Measurements from ENCODE around the gene MAP3K19.
"Not testable (repeated sequence)": the region's sequence is repeated elsewhere in the genome, so short reads cannot be mapped to it uniquely, and the experiment has no call there.

Gene MAP3K19

DNA sequence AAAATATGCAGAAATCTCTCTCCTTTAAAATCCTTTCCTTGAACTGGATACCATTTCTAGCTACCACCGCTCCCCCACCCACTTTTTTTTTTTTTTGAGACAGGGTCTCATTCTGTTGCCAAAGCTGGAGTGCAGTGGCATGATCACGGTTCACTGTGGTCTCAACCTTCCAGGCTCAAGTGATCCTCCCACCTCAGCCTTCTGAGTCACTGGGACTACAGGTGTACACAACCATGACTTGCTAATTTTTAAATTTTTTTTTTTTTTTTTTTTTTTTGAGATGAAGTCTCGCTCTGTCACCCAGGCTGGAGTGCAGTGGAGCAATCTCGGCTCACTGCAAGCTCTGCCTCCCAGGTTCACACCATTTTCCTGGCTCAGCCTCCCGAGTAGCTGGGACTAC lies 70.1 kb downstream of the MAP3K19 start:
- DNase-seq = not testable (repeated sequence)

GRCh38 chr2:134976074-134976702 lies 71.1 kb downstream of the MAP3K19 start:
- DNase-seq = no peak

- no peak for DNase-seq
Measured at GRCh38 chr2:134975281-134976009, 71.8 kb downstream of the MAP3K19 start.

DNA sequence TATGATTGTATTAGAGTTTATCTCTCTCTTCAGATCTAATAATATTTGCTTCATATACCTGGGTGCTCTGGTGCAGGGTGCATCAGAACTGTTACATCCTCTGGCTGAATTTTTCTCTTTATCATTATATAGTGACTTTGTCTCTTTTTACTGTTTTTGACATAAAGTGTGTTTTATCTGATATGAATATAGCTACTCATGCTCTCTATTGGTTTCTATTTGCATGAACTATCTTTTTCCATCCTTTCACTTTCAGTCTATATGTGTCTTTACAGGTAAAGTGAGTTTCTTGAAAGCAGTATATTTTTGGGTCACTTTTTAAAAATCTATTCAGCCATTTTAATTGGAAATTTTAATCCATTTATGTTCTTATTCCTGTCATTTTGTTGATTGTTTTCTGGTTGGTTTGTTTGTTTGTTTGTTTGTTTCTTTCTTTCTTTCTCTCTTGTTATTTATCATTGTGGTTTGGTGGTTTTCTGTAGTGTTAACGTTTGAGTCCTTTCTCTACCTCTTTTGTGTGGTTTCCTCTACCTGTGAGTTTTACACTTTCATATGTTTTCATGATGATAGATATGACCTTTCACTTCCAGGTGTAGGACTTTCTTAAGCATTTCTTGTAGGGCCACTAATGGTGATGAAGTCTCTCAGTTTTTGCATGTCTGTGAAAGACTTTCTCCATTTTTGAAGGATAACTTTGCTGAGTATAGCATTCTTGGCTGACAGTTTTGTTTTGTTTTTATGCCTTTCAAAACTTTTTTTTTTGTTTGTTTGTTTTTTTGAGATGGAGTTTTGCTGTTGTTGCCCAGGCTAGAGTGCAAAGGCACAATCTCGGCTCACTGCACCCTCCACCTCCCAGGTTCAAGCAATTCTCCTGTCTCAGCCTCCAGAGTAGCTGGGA lies 73.8 kb downstream of the MAP3K19 start:
- no peak for DNase-seq

DNA sequence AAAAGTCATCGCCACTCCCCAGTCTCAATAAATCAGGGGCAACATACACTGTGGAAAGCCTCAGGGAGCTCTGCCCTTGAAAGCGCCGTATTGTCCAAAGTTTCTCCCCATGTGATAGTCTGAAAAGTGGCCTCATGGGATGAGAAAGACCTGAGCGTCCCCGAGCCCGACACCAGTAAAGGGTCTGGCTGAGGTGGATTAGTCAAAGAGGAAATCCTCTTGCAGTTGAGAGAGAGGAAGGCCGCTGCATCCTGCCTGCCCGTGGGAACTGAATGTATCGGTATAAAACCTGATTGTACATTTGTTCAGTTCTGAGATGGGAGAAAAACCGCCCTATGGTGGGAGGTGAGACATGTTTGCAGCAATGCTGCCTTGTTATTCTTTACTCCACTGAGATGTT lies 80.1 kb downstream of the MAP3K19 start:
- DNase-seq = not testable (repeated sequence)

GRCh38 chr2:134957477-134957876 lies 89.8 kb downstream of the MAP3K19 start:
- DNase-seq = no peak

GRCh38 chr2:134955744-134956143 lies 91.5 kb downstream of the MAP3K19 start:
- no peak for DNase-seq

DNA sequence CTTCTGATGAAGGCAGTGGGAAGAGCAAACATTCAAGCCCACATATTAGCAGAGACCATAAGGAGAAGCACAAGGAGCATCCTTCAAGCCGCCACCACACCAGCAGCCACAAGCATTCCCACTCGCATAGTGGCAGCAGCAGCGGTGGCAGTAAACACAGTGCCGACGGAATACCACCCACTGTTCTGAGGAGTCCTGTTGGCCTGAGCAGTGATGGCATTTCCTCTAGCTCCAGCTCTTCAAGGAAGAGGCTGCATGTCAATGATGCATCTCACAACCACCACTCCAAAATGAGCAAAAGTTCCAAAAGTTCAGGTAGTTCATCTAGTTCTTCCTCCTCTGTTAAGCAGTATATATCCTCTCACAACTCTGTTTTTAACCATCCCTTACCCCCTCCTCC lies 93.2 kb downstream of the MAP3K19 start:
- no peak for DNase-seq

DNA sequence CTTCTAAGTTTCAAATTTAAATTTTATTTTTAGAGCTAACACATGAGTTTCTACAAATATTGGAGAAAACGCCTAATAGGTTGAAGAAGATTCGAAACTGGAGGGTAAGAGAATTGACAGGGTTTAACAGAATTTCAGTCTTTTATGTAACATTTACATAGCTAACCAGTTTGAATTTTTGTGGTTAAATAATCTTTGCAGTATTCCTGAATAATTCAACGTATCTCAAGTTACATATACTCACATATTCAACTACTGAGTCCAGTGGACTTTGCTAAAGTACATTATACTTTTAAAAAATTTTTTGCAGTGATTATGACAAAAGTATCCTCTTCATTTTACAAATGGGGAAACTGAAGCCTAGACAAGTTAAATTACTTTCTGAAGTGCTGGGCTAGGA lies 94.6 kb downstream of the MAP3K19 start:
- no peak for DNase-seq

GRCh38 chr2:134950886-134951285 lies 96.4 kb downstream of the MAP3K19 start:
- DNase-seq = no peak

DNA sequence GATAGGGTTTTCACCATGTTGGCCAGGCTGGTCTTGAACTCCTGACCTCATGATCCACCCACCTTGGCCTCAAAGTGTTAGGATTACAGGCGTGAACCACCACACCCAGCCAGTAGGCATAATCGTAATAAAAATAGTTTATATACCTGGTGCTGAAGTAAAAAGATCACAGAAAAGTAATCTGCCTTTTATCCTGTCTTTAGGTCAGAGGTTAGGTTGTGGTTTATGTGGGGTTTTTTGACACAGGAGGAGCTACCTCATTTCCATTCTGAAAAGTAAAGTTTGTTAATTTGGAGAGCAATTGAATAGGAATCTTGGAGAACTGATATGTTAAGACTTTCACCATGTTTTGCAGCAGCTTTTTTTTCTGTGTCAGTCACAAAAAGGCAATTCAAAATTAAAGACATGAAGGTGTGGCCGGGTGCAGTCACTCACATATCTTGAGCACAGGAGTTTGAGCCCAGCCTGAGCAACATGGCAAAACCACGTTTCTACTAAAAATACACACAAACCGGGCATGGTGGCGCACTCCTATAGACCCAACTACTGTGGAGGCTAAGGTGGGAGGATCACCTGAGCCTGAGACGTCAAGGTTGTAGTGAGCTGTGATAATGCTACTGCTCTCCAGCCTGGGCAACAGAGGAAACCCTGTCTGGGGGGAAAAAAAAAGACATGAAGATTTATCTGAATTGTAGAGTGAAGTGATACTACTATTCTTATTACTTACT lies 97.1 kb downstream of the MAP3K19 start:
- no peak for DNase-seq

- no peak for DNase-seq
Measured at GRCh38 chr2:134946073-134946472, 101.2 kb downstream of the MAP3K19 start.

GRCh38 chr2:134944975-134945374 lies 102.3 kb downstream of the MAP3K19 start:
- no peak for DNase-seq

DNA sequence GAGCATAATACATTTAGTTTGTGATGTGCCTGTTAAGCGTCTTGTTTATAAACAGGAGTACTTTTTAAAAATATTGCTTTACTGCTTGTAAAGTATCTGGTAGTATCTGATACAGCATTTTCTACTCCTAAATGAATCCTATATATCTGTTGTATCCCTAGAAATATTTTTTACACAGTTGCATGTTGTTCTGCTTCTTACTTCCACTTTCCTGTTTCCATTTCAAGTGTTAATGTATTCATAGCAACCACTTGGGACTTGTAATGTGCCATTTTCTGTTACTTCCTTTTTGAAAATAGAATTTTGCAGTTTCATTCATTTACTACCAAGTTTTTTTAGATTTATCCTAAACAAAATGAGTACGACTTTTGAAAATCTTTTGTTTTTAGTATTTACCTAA lies 103.7 kb downstream of the MAP3K19 start:
- DNase-seq = no peak

- no peak for DNase-seq
Measured at GRCh38 chr2:134936691-134937090, 110.6 kb downstream of the MAP3K19 start.

- DNase-seq = no peak
Measured at GRCh38 chr2:134934641-134935040, 112.6 kb downstream of the MAP3K19 start.

GRCh38 chr2:134934150-134934549 lies 113.1 kb downstream of the MAP3K19 start:
- DNase-seq = no peak

GRCh38 chr2:134933732-134934131 lies 113.5 kb downstream of the MAP3K19 start:
- DNase-seq = no peak

- no peak for DNase-seq
Measured at GRCh38 chr2:134932864-134933526, 114.3 kb downstream of the MAP3K19 start.

DNA sequence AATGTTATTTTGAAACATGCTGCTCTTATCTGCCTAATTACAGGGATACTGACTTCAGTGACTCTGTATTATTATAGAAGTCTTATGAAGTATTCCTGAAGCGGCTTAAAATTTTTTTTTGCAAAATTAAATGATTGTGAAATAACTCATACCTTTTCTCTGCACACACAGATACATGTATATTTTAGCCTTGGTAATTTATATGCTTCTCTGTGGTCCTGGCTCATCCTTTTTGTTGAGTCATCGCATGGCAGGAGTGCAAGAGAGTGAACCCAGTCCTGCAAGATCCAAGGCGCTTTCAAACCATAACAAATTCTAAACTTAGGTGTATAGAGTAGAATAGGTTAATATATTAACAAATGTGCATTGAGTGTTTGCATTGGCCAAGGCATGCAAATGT lies 120.1 kb downstream of the MAP3K19 start:
- DNase-seq = no peak

- no peak for DNase-seq
Measured at GRCh38 chr2:134926231-134926931, 120.9 kb downstream of the MAP3K19 start.

DNA sequence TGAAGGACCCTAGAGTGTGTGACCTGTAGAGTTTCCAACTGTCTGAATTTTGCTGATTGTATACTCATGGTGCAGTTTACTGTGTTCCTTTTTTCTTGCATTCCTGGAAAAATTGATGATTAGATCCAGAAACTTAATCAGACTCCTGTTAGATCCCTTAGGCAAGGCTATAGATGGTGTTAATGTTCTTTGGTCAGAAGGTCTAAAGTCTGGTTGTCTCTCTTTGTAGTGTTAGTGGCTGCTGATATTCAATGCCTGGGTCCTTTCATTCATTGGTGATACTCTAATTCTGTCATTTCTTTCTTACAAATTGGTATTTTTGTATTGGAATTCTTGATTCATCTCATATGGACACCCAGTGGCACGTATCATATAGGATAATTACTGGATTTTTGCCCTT lies 122.3 kb downstream of the MAP3K19 start:
- no peak for DNase-seq
